Activated naive CD4-positive, alpha-beta T cell treated with anti-CD3 and anti-CD28 coated beads for 36 hours (primary cell): ENCODE results near the gene GPX4. TPM values are rescaled to one million over a fixed set of nuclear protein-coding genes. Genes with fewer than 3 reads are reported as not detected.
A peak's percentile ranks its signal among the peaks of the same experiment; 100 is the strongest.

Source experiments
- CTCF ChIA-PET: fragments of 350-600 bp; sonication (Branson Sonifier 250); formaldehyde crosslinking; loops from one replicate; lab custom pipeline; 2021; ENCODE audit warnings: antibody characterized with exemption; lab: Charles Lee
- DNase-seq: peaks from one replicate; pipeline ENCODE4 v3.0.0-alpha.2; 2020
- H3K27ac Mint-ChIP-seq: one replicate; pipeline ENCODE4 v1.8.0; 2021; ENCODE audit warnings: mild to moderate bottlenecking, mixed read lengths
- H3K27me3 Mint-ChIP-seq: one replicate; pipeline ENCODE4 v1.8.0; 2021; ENCODE audit warnings: low read depth, mixed read lengths
- H3K36me3 Mint-ChIP-seq: one replicate; pipeline ENCODE4 v1.8.0; 2021; ENCODE audit warnings: low read depth, mixed read lengths
- H3K4me1 Mint-ChIP-seq: one replicate; pipeline ENCODE4 v1.8.0; 2021; ENCODE audit warnings: low read depth, mixed read lengths
- H3K4me3 Mint-ChIP-seq: one replicate; pipeline ENCODE4 v1.8.0; 2021; ENCODE audit warnings: mild to moderate bottlenecking, moderate library complexity, mixed read lengths
- H3K9me3 Mint-ChIP-seq: one replicate; pipeline ENCODE4 v1.8.0; 2021; ENCODE audit warnings: mixed read lengths
- intact Hi-C: fragments of 100-400 bp; cut with micrococcal nuclease; formaldehyde crosslinking; loops from one replicate; pipeline ENCODE4 v1.15.1; 2023
- total RNA-seq, 2 experiments: library from RNA; stranded (reverse); gene quantifications; one replicate each; pipeline ENCODE4 v1.2.3, GENCODE V29; 2021

The GPX4 gene
- total RNA-seq, 2 experiments from 2014 or later: 244 to 253 TPM

DNA sequence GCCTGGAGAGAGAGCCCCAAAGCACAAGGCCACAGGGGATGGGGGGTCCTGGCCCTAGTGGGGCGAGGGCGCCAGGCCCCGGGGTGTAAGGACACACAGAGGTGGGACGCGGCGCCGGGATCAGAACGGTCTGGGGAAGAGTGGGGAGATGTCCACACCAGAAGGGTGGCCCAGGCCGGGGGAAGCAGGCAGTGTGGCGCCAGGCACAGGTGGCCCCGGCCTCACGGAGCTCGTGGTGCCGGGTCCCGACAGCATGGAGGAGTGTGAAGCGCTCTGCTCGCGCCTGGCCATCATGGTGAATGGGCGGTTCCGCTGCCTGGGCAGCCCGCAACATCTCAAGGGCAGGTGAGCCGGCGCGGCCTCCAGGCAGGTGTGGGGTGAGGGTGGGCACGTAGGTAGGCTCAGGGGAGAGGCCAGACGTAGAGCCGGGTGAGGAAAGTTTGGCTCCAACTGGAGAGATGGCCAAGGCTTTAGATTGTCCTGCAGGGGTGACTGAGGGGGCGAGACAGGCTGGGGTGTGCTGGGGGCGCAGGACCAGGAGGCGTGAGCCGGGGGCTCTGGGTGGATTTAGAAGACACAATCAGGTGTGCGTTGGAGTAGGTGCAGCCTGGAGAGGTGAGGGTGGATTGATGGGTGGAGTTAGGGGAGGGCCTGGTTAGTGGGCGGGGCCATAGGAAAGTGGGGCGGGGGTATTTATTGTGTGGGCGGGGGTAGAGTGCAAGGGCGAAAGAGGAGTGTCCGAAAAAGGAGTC, 39.7 kb upstream of the GPX4 start:
- Mint-ChIP-seq H3K4me1 (peaks cover 23% of the 10 kb centered on the region), H3K4me3 (no peak overlapping the region), H3K36me3 (peaks cover 7% of the 10 kb centered on the region), H3K27me3 (no peaks in the 10 kb centered on the region), H3K27ac (no peak overlapping the region), H3K9me3 (no peaks in the 10 kb centered on the region)
- intact Hi-C loops: no loop called here
- DNase-seq: no peak
- CTCF ChIA-PET: interaction anchor here (0.6 to 2.2 kb wide), 11 partner anchors 12 to 128 kb away, joined by 3 to 24 read pairs (median 3); no protein-coding TSS in a partner anchor

DNA sequence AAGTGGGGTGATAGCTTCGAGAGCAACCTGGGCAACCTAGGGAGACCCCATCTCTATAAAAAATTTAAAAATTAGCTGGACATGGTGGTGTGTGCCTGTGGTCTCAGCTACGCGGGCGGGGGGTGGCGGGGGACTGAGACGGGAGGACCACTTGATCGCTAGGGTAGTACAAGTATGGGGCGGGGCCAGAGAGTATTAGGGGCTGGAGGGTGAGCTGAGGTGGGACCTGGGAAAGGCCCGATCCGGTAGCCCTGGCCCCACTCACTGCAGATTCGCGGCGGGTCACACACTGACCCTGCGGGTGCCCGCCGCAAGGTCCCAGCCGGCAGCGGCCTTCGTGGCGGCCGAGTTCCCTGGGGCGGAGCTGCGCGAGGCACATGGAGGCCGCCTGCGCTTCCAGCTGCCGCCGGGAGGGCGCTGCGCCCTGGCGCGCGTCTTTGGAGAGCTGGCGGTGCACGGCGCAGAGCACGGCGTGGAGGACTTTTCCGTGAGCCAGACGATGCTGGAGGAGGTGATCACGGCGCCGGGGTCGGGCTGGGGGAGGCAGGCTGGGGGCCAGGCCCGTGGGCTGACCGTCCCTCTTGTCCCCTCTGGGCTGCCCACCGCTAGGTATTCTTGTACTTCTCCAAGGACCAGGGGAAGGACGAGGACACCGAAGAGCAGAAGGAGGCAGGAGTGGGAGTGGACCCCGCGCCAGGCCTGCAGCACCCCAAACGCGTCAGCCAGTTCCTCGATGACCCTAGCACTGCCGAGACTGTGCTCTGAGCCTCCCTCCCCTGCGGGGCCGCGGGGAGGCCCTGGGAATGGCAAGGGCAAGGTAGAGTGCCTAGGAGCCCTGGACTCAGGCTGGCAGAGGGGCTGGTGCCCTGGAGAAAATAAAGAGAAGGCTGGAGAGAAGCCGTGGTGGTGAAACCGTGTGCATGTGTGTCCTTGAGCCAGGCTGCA, 38.9 kb upstream of the GPX4 start:
- intact Hi-C loops: loop anchor here (5.0 kb wide), 2 partner anchors 127 to 187 kb away; no protein-coding TSS in a partner anchor
- Mint-ChIP-seq H3K27me3 (no peaks in the 10 kb centered on the region), H3K36me3 (peaks cover 12% of the 10 kb centered on the region), H3K9me3 (no peaks in the 10 kb centered on the region), H3K27ac (no peak overlapping the region), H3K4me1 (peaks cover 30% of the 10 kb centered on the region), H3K4me3 (no peak overlapping the region)
- DNase-seq: peak; percentile 72
- CTCF ChIA-PET: interaction anchor here (0.6 to 2.2 kb wide), 14 partner anchors 11 to 129 kb away, joined by 3 to 24 read pairs (median 3); partner anchors contain the start of gene RNU6-2

DNA sequence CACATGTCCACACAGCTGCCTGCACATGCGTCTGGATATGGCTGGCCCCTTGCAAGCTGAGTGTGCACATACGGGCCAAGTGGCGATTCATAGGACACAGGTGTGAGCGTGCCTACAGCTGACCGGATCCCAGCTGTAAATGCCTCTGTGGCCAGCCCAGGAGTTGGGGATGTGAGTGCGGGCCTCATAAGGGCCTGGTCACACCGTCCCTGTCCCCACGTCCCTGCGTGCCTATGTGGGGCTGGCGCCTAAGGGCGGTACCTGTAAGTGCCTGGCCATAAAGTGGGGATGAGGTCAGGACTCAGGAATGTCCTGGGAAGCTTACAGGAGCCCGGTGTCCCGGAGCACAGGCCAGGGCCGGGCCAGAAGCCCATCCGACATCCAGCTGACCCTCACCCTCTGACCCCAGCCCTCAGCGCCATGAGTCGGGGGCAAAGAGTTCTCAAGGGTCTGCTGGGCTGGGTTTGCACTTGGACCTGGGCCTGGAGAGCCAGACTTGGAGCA, 38.1 kb upstream of the GPX4 start:
- H3K9me3 Mint-ChIP-seq: no peaks in the 10 kb centered on the region
- peaks cover 13% of the 10 kb centered on the region for H3K36me3 Mint-ChIP-seq
- no peaks in the 10 kb centered on the region for H3K27me3 Mint-ChIP-seq
- intact Hi-C loops: loop anchor here (2.0 to 5.0 kb wide), 4 partner anchors 17 to 187 kb away; no protein-coding TSS in a partner anchor
- H3K4me3 Mint-ChIP-seq: no peak overlapping the region
- CTCF ChIA-PET: interaction anchor here (1.0 to 2.2 kb wide), 2 partner anchors 10 to 128 kb away, joined by 4 to 24 read pairs; no protein-coding TSS in a partner anchor
- H3K4me1 Mint-ChIP-seq: peaks cover 35% of the 10 kb centered on the region
- no peak overlapping the region for H3K27ac Mint-ChIP-seq
- no peak for DNase-seq

DNA sequence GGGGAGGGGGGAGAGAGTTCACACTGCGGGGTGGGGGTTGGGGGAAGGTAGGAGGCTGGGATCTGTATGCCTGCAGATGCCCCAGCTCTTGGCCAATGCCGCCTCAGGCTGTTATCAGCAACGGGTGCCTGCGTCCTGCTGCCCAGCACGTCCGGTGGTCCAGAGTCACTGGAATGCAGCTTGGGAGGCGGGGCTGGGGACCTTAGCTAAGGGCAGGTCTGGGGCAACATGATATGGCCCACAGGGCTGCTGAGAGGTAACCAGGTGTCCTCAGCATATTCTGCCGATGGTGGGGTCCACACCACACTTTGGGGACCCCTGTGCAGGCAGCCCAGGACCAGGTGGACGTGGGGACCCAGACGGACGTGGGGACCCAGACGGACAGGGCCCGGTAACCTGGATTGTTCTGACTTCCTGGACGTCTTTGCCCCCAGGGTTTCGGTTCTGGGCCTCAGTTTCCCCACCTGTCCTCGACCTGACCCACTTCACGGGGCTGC, 37.5 kb upstream of the GPX4 start:
- CTCF ChIA-PET: interaction anchor here (0.7 to 2.2 kb wide), 6 partner anchors 9 to 127 kb away, joined by 3 to 24 read pairs (median 4); no protein-coding TSS in a partner anchor
- Mint-ChIP-seq H3K4me1 (peaks cover 35% of the 10 kb centered on the region), H3K4me3 (peak overlapping the region; percentile 68), H3K9me3 (no peaks in the 10 kb centered on the region), H3K36me3 (peaks cover 13% of the 10 kb centered on the region), H3K27ac (no peak overlapping the region), H3K27me3 (no peaks in the 10 kb centered on the region)
- intact Hi-C loops: loop anchor here (2.0 to 5.0 kb wide), 4 partner anchors 17 to 186 kb away; no protein-coding TSS in a partner anchor
- DNase-seq: no peak

DNA sequence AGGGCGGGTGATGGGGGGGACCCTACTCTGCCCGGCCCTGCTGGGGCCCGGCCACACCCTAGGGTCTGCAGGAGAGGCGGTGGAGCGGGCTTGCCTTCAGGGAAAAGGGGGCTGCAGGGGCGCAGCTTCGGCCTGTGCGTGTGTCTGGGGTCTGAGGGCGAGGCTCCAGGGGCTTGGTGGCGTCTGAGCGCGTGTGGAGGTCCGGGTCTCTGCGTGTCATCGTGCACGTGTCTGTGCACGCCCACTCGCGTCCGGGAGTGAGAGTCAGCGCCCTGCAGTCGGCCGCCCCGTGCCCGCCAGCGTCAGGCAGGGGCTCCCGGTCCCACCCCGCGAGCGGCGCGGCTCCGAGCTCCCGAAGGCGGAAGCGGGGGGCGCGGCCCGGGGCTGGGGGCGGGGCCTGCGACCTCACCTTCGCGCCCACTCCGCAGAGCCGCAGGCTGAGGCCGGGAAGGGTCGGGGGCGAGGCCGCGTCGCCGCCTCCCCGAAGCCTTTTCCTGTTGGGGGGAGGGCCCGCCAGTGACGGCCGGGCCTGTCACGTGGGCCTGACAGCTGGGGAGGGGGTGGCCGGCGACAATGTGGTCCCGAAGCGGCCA, 37.0 kb upstream of the GPX4 start, which contains the start of gene ARHGAP45:
TSS of gene ARHGAP45 (plus strand) at position 420 of the 593 bp plus-strand sequence. CDS start 239 bp downstream, outside the sequence.
- DNase-seq: peak; percentile 82
- H3K9me3 Mint-ChIP-seq: no peaks in the 10 kb centered on the region
- peaks cover 39% of the 10 kb centered on the region for H3K4me1 Mint-ChIP-seq
- peak within 1 kb of the TSS; percentile 96 for H3K4me3 Mint-ChIP-seq
- no peaks in the 10 kb centered on the region for H3K27me3 Mint-ChIP-seq
- H3K36me3 Mint-ChIP-seq: peaks cover 16% of the 10 kb centered on the region
- H3K27ac Mint-ChIP-seq: peak within 1 kb of the TSS; percentile 94
- CTCF ChIA-PET: interaction anchor here (0.7 to 1.9 kb wide), 7 partner anchors 9 to 177 kb away, joined by 3 to 8 read pairs (median 3); no protein-coding TSS in a partner anchor
- intact Hi-C loops: loop anchor here (2.0 to 5.0 kb wide), 4 partner anchors 16 to 185 kb away; no protein-coding TSS in a partner anchor

DNA sequence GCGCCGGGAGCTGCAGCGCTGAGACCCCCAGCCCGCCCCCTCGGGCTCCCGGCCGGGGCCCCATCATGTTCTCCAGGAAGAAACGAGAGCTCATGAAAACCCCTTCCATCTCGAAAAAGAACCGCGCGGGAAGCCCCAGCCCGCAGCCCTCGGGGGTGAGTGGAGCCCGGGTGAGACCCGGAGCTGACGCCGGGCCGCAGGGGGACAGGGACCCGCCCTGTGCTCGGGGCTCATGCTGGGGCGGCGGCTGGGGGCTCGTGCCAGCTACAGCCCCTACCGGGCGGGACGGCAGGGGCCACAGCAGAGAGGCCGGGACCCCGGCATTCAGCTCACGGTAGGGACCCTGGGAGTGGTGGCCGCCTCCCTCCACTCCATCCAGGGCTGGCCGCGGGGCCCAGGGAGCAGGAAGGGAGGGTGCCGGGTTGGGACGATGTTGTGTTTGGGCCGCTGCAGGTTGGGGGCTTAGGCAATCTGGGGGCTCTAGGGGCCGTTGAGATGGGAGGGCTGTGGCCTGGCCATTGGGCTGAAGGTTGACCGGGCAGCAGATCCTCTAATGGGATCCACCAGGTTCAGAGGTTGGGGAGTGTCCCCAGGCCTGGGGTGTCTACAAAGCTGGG, 36.3 kb upstream of the GPX4 start:
- Mint-ChIP-seq H3K9me3 (no peaks in the 10 kb centered on the region), H3K27me3 (no peaks in the 10 kb centered on the region), H3K27ac (peak overlapping the region; percentile 94), H3K4me3 (peak overlapping the region; percentile 96), H3K4me1 (peaks cover 44% of the 10 kb centered on the region), H3K36me3 (peaks cover 19% of the 10 kb centered on the region)
- CTCF ChIA-PET: interaction anchor here (0.6 to 1.9 kb wide), 7 partner anchors 9 to 177 kb away, joined by 3 to 8 read pairs (median 3); no protein-coding TSS in a partner anchor
- peak; percentile 78 for DNase-seq
- intact Hi-C loops: loop anchor here (2.0 to 5.0 kb wide), 4 partner anchors 15 to 185 kb away; no protein-coding TSS in a partner anchor

DNA sequence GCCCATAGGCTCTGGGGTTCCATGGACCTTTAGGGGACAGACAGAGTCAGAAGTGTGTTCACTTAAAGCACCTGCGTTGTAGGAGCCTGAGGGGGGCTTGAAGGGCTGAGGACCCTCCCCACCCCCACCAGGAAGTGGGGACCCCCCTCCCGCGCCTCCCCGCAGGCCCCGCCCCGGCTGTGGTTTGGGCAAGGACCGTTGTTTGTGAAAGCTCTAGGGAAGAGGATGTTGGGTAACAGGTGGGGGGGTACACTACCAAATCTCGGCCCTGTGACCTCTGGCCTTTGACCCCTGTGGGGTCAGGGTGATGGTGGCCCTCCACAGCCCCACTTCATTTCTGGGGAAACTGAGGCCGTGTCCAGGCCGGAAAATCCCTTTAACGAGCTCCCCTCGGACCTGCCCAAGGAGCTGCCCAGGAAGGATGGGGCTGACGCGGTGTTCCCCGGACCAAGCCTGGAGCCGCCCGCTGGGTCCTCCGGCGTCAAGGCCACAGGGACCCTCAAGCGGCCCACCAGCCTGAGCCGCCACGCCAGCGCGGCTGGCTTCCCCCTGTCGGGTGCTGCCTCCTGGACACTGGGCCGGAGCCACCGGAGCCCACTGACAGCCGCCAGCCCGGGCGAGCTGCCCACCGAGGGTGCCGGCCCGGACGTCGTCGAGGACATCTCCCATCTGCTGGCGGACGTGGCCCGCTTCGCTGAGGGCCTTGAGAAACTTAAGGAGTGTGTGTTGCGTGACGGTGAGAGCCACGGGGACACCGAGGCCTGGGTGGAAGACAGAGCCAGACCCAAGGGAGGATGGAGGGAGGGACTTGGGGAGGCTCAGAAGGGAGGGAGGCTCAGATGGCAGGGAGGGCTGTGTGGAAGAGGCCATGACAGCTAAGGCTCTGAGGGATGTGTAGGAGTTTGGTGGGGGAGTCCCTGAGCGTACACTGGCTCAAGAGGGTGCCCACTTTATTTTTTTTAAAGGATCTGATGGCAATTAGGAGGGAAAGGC, 35.5 kb upstream of the GPX4 start:
- Mint-ChIP-seq H3K36me3 (peaks cover 22% of the 10 kb centered on the region), H3K4me3 (peak overlapping the region; percentile 96), H3K4me1 (peaks cover 50% of the 10 kb centered on the region), H3K27ac (peak overlapping the region; percentile 94), H3K9me3 (no peaks in the 10 kb centered on the region), H3K27me3 (no peaks in the 10 kb centered on the region)
- CTCF ChIA-PET: interaction anchor here (0.6 to 1.9 kb wide), 5 partner anchors 8 to 205 kb away, joined by 3 to 8 read pairs (median 3); no protein-coding TSS in a partner anchor
- intact Hi-C loops: loop anchor here (1.0 to 5.0 kb wide), 7 partner anchors 9 to 184 kb away; partner anchors contain the start of genes GPX4, POLR2E, RNU6-2 and TMEM259
- peak; percentile 86 for DNase-seq

DNA sequence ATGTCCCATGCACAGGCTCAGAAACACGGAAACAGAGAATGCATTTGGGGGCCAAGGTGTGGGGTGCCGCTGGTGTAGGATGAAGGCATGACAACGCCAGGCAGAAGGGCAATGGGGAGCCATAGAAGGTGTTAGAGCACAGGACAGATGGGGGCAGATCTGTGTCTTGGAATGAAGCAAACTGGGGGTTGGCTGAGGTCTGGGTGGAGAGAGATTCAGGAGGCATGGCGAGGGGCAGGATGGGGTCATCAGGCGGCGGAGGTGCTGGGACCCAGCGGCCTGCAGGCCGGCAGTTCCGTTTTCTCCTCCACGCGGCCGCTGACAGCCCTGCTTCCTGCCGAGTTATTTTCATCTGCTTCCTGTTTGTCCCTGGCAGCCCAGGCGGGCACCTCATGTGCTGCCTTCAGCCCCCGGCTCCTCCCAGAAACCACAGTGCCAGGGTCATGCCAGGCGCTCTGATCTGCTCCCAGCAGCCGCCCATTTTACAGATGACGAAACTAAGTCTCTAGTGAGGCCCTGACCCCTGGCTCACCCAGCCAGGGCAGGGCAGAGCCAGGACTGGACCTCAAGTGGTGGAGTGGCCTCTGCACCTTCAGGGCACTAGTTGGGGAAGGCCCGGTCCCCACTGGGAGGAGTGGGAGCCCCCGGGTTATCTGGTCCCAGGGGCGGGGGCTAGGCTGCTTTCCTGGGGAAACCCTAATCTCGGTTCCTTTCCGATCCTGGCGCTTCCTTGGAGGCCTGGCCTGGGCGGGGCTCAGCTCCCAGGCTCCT, 34.6 kb upstream of the GPX4 start:
- no peaks in the 10 kb centered on the region for H3K27me3 Mint-ChIP-seq
- peak overlapping the region; percentile 92 for H3K27ac Mint-ChIP-seq
- H3K36me3 Mint-ChIP-seq: peaks cover 24% of the 10 kb centered on the region
- peak; percentile 75 for DNase-seq
- intact Hi-C loops: loop anchor here (1.0 to 5.0 kb wide), 6 partner anchors 8 to 183 kb away; partner anchors contain the start of genes GPX4, RNU6-2 and TMEM259
- no peaks in the 10 kb centered on the region for H3K9me3 Mint-ChIP-seq
- CTCF ChIA-PET: no interaction called here
- peak overlapping the region; percentile 96 for H3K4me3 Mint-ChIP-seq
- H3K4me1 Mint-ChIP-seq: peaks cover 55% of the 10 kb centered on the region

DNA sequence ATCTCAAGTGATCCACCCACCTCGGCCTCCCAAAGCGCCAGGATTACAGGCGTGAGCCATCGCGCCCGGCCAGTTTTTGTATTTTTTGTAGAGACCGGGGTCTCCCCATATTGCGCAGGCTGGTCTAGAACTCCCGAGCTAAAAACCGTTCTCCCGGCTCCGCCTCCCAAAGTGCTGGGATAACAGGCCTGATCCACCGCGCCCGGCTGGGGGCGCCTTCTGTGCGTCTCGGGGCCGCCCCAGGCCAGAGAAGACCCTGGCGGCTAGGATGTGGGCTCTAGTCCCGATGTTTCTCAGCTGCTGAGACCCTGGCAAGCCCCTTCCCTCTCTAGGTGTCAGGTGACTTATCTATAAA, 33.2 kb upstream of the GPX4 start:
- Mint-ChIP-seq H3K36me3 (peaks cover 29% of the 10 kb centered on the region), H3K4me1 (peaks cover 51% of the 10 kb centered on the region), H3K9me3 (no peaks in the 10 kb centered on the region), H3K27ac (no peak overlapping the region), H3K27me3 (no peaks in the 10 kb centered on the region), H3K4me3 (no peak overlapping the region)
- DNase-seq: no peak
- intact Hi-C loops: no loop called here
- CTCF ChIA-PET: no interaction called here
